IMR-90 (cell line): Measurements from ENCODE around the gene MS4A6E. TPM values are rescaled to one million over a fixed set of nuclear protein-coding genes. Genes with fewer than 3 reads are reported as not detected.

Experiments
- ATAC-seq: fragments of 200-7000 bp; cut with Tn5 transposase; 2 replicates; pipeline ENCODE4 v1.9.1; 2020; ENCODE audit warnings: low read depth, mild to moderate bottlenecking, moderate library complexity
- BruUV-seq: library from RNA; stranded (reverse); fragments of 400-500 nt; replicated peaks from 2 replicates; lab custom pipeline; 2021; lab: Mats Ljungman, UMichigan
- CTCF ChIA-PET: fragments of 300-600 bp; formaldehyde crosslinking; extraction: SDS; loops from one replicate; lab custom pipeline; 2021; ENCODE audit warnings: antibody characterized with exemption; lab: Yijun Ruan, JAX
- POLR2A ChIA-PET: fragments of 300-600 bp; sonication (Branson Sonifier 250); formaldehyde crosslinking; loops from one replicate; lab custom pipeline; 2022; ENCODE audit warnings: antibody characterized with exemption; ENCODE audit not compliant: unreplicated experiment; lab: Charles Lee
- DNase-seq: peaks from one replicate; pipeline ENCODE4 v3.0.0; 2013
- H2AFZ ChIP-seq: replicated peaks from 2 replicates; pipeline ENCODE3; 2013; ENCODE audit warnings: low read length, mild to moderate bottlenecking; ENCODE audit not compliant: poor library complexity
- H2AK5ac ChIP-seq: 2 replicates; pipeline ENCODE4 v1.6.1; 2013; ENCODE audit warnings: low read depth, low read length, inconsistent platforms
- H2AK9ac ChIP-seq: replicated peaks from 2 replicates; pipeline ENCODE3; 2013; ENCODE audit warnings: mild to moderate bottlenecking, low read depth, low read length, moderate library complexity; ENCODE audit not compliant: poor library complexity
- H2BK120ac ChIP-seq: 2 replicates; pipeline ENCODE4 v1.6.1; 2013; ENCODE audit warnings: low read depth, low read length, inconsistent platforms
- H2BK15ac ChIP-seq: 3 replicates; pipeline ENCODE4 v1.6.1; 2013; ENCODE audit warnings: low read depth, low read length, inconsistent platforms
- H2BK20ac ChIP-seq: 2 replicates; pipeline ENCODE4 v1.6.1; 2013; ENCODE audit warnings: low read depth, mild to moderate bottlenecking, inconsistent platforms, low read length, moderate library complexity
- H2BK5ac ChIP-seq: 2 replicates; pipeline ENCODE4 v1.6.1; 2013; ENCODE audit warnings: mild to moderate bottlenecking, low read depth, low read length, inconsistent platforms; ENCODE audit not compliant: poor library complexity, severe bottlenecking
- H3K14ac ChIP-seq: replicated peaks from 2 replicates; pipeline ENCODE4 v1.6.1; 2013; ENCODE audit warnings: low read depth, low read length, inconsistent platforms
- H3K18ac ChIP-seq: 2 replicates; pipeline ENCODE4 v1.6.1; 2013; ENCODE audit warnings: low read depth, low read length, control low read depth
- H3K23ac ChIP-seq: 2 replicates; pipeline ENCODE4 v1.6.1; 2013; ENCODE audit warnings: low read depth, low read length, inconsistent platforms
- H3K27ac ChIP-seq: 2 replicates; pipeline ENCODE4 v1.5.1; 2013; ENCODE audit warnings: mild to moderate bottlenecking, control low read depth, low read length; ENCODE audit not compliant: insufficient read depth
- H3K27me3 ChIP-seq: 2 replicates; pipeline ENCODE4 v1.6.1; 2013; ENCODE audit warnings: low read length; ENCODE audit not compliant: control insufficient read depth, insufficient read depth
- H3K36me3 ChIP-seq: 2 replicates; pipeline ENCODE4 v1.6.1; 2013; ENCODE audit warnings: low read length, mixed read lengths; ENCODE audit not compliant: control insufficient read depth, insufficient read depth
- H3K4ac ChIP-seq: 2 replicates; pipeline ENCODE4 v1.6.1; 2013; ENCODE audit warnings: low read depth, low read length, inconsistent platforms
- H3K4me1 ChIP-seq: 2 replicates; pipeline ENCODE4 v1.6.1; 2013; ENCODE audit warnings: low read length, mixed read lengths; ENCODE audit not compliant: control insufficient read depth, insufficient read depth
- H3K4me2 ChIP-seq: 2 replicates; pipeline ENCODE4 v1.6.1; 2013; ENCODE audit warnings: low read depth, mild to moderate bottlenecking, control low read depth, low read length, moderate library complexity
- H3K4me3 ChIP-seq: 2 replicates; pipeline ENCODE4 v1.5.1; 2013; ENCODE audit warnings: low read depth, mild to moderate bottlenecking, control low read depth, low read length, moderate library complexity; ENCODE audit not compliant: insufficient read depth
- H3K56ac ChIP-seq: 2 replicates; pipeline ENCODE4 v1.6.1; 2013; ENCODE audit warnings: low read length, inconsistent platforms; ENCODE audit not compliant: insufficient read depth; ENCODE audit errors: extremely low read depth
- H3K79me1 ChIP-seq, 2 experiments: 2 replicates each; pipeline ENCODE4 v1.6.1; 2013; ENCODE audit warnings: low read length in 2 of 2, inconsistent platforms in 1 of 2, low read depth in 1 of 2
- H3K9ac ChIP-seq: 2 replicates; pipeline ENCODE4 v1.6.1; 2013; ENCODE audit warnings: low read depth, low read length, control low read depth
- H3K9me1 ChIP-seq: 2 replicates; pipeline ENCODE4 v1.6.1; 2013; ENCODE audit warnings: low read length, inconsistent platforms; ENCODE audit not compliant: insufficient read depth
- H3K9me3 ChIP-seq: 2 replicates; pipeline ENCODE4 v1.6.1; 2013; ENCODE audit warnings: low read length; ENCODE audit not compliant: control insufficient read depth, insufficient read depth
- H4K20me1 ChIP-seq: 2 replicates; pipeline ENCODE4 v1.6.1; 2013; ENCODE audit warnings: low read length, inconsistent platforms; ENCODE audit not compliant: insufficient read depth
- H4K5ac ChIP-seq: 2 replicates; pipeline ENCODE4 v1.6.1; 2013; ENCODE audit warnings: mild to moderate bottlenecking, low read depth, low read length, control low read depth
- H4K8ac ChIP-seq, 2 experiments: 2 replicates each; pipeline ENCODE4 v1.6.1; 2013; ENCODE audit warnings: low read depth in 2 of 2, low read length in 2 of 2, control low read depth in 1 of 2, inconsistent platforms in 1 of 2
- H4K91ac ChIP-seq: 2 replicates; pipeline ENCODE4 v1.6.1; 2013; ENCODE audit warnings: low read depth, low read length, inconsistent platforms; ENCODE audit not compliant: insufficient read depth
- BHLHE40 ChIP-seq: fragments of 150-350 bp; IDR thresholded peaks from 2 replicates; pipeline ENCODE4 v1.6.1; 2016; ENCODE audit warnings: mild to moderate bottlenecking, low read depth, low read length
- CHD1 ChIP-seq: IDR thresholded peaks from 2 replicates; pipeline ENCODE4 v1.6.1; 2012; ENCODE audit warnings: low read depth, low read length, improper control_type of control experiment
- MAZ ChIP-seq: IDR thresholded peaks from 2 replicates; pipeline ENCODE4 v1.6.1; 2012; ENCODE audit warnings: low read depth, mild to moderate bottlenecking, low read length, improper control_type of control experiment, moderate library complexity, borderline replicate concordance
- RFX5 ChIP-seq: IDR thresholded peaks from 2 replicates; pipeline ENCODE4 v1.8.0; 2012; ENCODE audit warnings: low read depth, mild to moderate bottlenecking, low read length, moderate library complexity
- SMC3 ChIP-seq: fragments of 150-350 bp; IDR thresholded peaks from 2 replicates; pipeline ENCODE4 v1.6.1; 2016; ENCODE audit warnings: low read depth, mild to moderate bottlenecking, antibody characterized with exemption, low read length, moderate library complexity
- WGBS, 2 experiments: methylation state at CpG; one replicate each; pipeline versions ENCODE4 v1.1.5 to v1.1.7; 2013; ENCODE audit warnings: missing lambda C conversion rate in 2 of 2; ENCODE audit not compliant: insufficient read length in 1 of 2; ENCODE audit errors: extremely low coverage in 2 of 2; 5-methylcytosine and 5-hydroxymethylcytosine counted together
- dilution Hi-C: fragments of 300-500 bp; cut with HindIII; formaldehyde crosslinking; loops from one replicate; pipeline ENCODE4 v1.14.3; 2018; ENCODE audit warnings: low sequenced_read_pairs; ENCODE audit not compliant: unreplicated experiment
- in situ Hi-C: fragments of 300-500 bp; cut with MboI; formaldehyde crosslinking; loops from 3 replicates; pipeline ENCODE4 v1.14.3; 2019; ENCODE audit warnings: low sequenced_read_pairs, inconsistent platforms, mixed read lengths
- intact Hi-C: fragments of 100-400 bp; cut with micrococcal nuclease; formaldehyde crosslinking; loops from 2 replicates; pipeline ENCODE4 v1.10.0; 2022
- polyA plus RNA-seq, 3 experiments: library from polyadenylated mRNA; depleted of rRNA; stranded (reverse); fragments of >200 nt; gene quantifications; 2 replicates each; pipeline ENCODE4 v1.2.3, GENCODE V29; 2012; ENCODE audit warnings: low replicate concordance in 1 of 3
- total RNA-seq: library from RNA; depleted of rRNA; stranded (reverse); fragments of >200 nt; gene quantifications from 2 replicates; pipeline ENCODE4 v1.2.3, GENCODE V29; 2012

MS4A6E gene
- total and polyA plus RNA-seq, 2 of the 4 experiments (the other 2 are of a cell fraction) = not detected

- H3K4ac ChIP-seq = no peak overlapping the region
- TF ChIP-seq CHD1 (no peak), MAZ (no peak), BHLHE40 (no peak), SMC3 (no peak), RFX5 (no peak)
- whole genome bisulfite sequencing, 2 experiments = no CpG with 5 or more reads among the region's 1 CpG
- H4K5ac ChIP-seq = no peak overlapping the region
- no peak overlapping the region for H3K56ac ChIP-seq
- intact Hi-C loops (no loop called here), dilution Hi-C loops (no loop called here), in situ Hi-C loops (no loop called here)
- H3K79me1 ChIP-seq = no peaks in the 10 kb centered on the region
- H2AK9ac ChIP-seq = no peak overlapping the region
- no peak overlapping the region for H4K8ac ChIP-seq
- H4K91ac ChIP-seq = no peak overlapping the region
- no peak overlapping the region for H3K9ac ChIP-seq
- H3K14ac ChIP-seq = no peak overlapping the region
- CTCF ChIA-PET = no interaction called here
- no peak overlapping the region for H2BK120ac ChIP-seq
- no peak overlapping the region for H3K4me3 ChIP-seq
- no peak for ATAC-seq
- H3K4me2 ChIP-seq = no peak overlapping the region
- no peak overlapping the region for H2AK5ac ChIP-seq
- no peaks in the 10 kb centered on the region for H3K4me1 ChIP-seq
- H2BK15ac ChIP-seq = no peak overlapping the region
- DNase-seq = no peak
- H3K36me3 ChIP-seq = no peaks in the 10 kb centered on the region
- no peak overlapping the region for H3K23ac ChIP-seq
- no peak overlapping the region for H2AFZ ChIP-seq
- H3K9me1 ChIP-seq = no peaks in the 10 kb centered on the region
- no peaks in the 10 kb centered on the region for H4K20me1 ChIP-seq
- H3K27me3 ChIP-seq = no peaks in the 10 kb centered on the region
- peaks cover 5% of the 10 kb centered on the region for H3K9me3 ChIP-seq
- POLR2A ChIA-PET = no interaction called here
- no TSS peak for BruUV-seq
- no peak overlapping the region for H2BK20ac ChIP-seq
- H3K18ac ChIP-seq = no peak overlapping the region
- H3K27ac ChIP-seq = no peak overlapping the region
- H2BK5ac ChIP-seq = no peak overlapping the region
These were observed 38.5 kb upstream of the MS4A6E start for GRCh38 chr11:60288531-60288930.
